DMS53 (cell line): ENCODE results near the gene CD164.
"Not testable (repeated sequence)": the region's sequence is repeated elsewhere in the genome, so short reads cannot be mapped to it uniquely, and the experiment has no call there.

Source experiments
- DNase-seq: peaks from one replicate; lab custom pipeline; 2025; lab: John Stamatoyannopoulos, UW

CD164 gene

DNA sequence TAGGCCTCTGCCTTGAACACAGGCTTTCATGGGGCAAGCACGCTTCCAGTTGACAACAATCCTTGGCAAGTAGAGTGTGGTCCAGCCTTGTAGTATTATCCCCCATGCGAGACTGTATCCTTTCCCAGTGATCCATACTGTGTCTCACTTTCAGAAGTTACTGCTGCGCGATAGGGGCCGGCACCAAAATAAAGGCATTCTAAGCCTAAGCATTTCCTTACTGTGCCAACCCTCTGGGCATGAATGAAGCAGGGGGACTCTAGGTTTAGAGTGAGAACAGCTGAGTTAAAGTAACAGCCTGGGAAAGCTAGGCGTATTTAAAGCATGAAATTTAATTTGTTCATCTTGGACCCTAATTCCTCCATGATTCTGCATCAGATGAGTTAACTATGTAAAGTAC, 39.4 kb downstream of the CD164 start:
- no peak for DNase-seq

DNA sequence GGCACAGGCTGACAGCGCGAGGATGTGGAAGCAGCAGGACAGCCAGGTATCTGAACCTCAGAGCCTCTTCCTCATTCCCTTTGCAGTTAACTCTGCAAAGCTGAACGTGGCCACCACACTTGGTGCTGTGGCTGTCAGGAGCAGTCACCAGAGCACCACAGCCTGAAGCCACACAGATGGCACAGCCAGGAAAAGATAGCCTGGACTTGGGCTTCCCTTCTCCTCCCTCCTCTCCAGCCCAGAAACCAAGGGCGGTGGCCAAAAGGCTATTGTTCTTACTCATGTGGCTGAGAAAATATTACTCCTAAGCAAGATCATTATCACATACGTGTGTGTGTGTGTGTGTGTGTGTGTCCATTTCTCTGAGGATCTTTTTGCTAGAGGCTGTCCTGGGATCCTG, 39.8 kb downstream of the CD164 start:
- DNase-seq, result no peak

- DNase-seq, result no peak
Measured at GRCh38 chr6:109340811-109341210, 41.5 kb downstream of the CD164 start.

GRCh38 chr6:109339906-109340678, 42.2 kb downstream of the CD164 start:
- DNase-seq, result no peak

GRCh38 chr6:109336221-109336961, 45.9 kb downstream of the CD164 start:
- peak; percentile 84 for DNase-seq

GRCh38 chr6:109333870-109334269, 48.4 kb downstream of the CD164 start:
- not testable (repeated sequence) for DNase-seq

GRCh38 chr6:109332748-109333147, 49.5 kb downstream of the CD164 start:
- peak; percentile 34 for DNase-seq

- no peak for DNase-seq
Measured at GRCh38 chr6:109331081-109331480, 51.2 kb downstream of the CD164 start.

DNA sequence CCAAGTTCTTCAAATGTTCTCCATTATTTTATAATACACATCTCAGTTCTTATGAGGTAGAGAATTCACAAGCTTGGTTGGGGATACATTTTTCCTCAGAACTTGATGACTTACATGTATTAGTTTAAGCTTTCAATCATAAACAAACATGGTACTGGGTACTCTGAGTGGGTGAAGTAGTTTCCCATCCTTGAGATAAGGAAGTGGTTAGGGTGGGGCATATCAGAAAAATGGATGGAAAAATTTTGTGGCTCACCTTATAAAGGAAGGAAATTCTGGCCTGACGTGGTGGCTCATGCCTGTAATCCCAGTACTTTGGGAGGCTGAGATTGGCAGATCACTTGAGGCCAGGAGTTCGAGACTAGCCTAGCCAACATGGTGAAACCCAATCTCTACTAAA, 52.0 kb downstream of the CD164 start:
- no peak for DNase-seq

DNA sequence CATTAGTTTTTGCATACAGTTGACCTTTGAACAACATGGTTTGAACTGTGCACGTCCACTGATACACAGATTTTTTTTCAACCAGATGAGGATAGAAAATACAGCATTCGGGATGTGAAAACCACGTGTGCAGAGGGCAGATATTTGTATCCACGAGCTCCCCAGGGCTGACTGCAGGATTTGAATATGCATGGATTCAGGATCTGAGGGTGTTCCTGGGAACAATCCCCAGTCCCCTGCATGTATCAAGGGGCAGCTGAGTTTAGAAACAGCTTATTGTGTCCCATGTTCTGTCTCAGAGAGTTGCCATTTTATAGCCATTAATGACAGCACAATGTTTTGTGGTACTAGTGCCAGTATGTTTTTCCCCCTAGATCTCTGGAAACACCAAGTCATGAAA, 53.6 kb downstream of the CD164 start:
- no peak for DNase-seq

DNA sequence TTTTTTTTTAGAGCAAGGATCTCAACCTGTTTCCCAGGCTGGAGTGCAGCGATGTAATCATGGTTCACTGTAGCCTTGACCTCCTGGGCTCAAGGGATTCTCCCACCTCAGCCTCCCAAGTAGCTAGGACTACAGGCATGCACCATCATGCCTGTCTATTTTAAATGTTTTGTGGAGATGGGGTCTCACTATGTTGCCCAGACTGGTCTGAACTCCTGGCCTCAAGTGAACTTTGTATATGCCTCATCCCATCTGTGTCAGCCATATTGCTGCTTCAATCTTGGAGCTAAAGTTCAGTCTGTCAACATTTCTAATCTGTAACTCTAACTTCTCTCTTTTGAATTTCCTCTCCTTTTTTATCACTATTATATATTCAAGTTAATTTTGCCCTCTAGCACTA, 54.3 kb downstream of the CD164 start:
- DNase-seq, result no peak

GRCh38 chr6:109327491-109327890, 54.8 kb downstream of the CD164 start:
- DNase-seq, result no peak

DNA sequence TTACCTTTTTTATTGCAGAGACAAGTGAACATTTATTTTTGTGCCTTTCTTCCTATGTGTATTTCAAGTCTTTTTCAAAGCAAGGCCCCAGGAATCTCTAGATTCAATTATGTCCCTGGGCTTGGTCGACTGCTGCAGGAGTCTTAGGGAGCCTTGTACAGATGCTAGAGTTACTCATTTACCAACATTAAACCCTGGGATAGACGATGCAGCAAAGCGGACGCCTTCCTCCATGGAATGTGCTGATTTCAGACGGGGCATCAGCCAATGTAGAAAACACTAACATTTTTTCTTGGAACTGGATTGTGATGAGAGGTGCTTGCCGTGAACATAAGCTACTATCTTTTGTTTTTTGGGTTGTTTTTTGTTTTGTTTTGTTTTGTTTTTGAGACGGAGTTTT, 55.9 kb downstream of the CD164 start:
- DNase-seq, result no peak

GRCh38 chr6:109325400-109325801, 56.9 kb downstream of the CD164 start:
- no peak for DNase-seq

DNA sequence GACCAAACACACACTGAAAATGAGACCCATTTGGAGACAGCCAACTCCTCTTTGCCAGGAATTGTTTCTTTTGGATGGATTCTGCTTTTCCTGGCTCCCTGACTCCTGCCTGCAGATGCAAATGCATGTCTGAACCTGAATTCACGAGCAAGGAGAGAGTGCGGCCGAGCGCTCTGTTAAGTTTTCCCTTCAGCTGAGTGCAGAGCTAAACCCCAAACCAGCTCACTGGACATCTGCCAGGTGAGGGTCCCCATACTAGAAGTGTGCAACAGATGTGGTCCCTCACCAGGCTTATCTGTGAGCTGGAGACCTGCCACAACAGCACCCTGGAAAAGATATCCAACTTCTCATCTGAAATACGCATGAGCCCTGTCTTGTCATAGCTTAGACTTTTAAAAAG, 59.0 kb downstream of the CD164 start:
- no peak for DNase-seq

DNA sequence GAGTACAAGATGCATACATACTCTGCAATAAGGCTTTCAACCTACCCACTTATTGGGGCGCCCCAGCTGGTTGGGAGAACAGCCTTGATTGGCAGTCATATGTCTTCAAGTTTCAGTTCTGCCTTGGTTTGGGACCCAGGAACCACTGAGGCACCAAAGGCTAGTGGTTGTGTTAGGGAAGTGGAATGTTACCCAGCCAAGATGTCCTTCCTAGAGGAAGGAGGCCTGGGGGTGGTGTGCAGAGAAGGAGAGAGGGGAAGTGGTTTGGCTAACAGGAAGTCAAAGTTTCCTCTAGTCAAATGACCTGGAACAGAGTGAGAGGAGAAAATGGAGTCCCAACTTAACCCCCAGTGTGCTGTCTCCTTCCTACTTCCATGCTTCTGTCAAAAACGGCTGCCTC, 59.4 kb downstream of the CD164 start:
- DNase-seq, result no peak

DNA sequence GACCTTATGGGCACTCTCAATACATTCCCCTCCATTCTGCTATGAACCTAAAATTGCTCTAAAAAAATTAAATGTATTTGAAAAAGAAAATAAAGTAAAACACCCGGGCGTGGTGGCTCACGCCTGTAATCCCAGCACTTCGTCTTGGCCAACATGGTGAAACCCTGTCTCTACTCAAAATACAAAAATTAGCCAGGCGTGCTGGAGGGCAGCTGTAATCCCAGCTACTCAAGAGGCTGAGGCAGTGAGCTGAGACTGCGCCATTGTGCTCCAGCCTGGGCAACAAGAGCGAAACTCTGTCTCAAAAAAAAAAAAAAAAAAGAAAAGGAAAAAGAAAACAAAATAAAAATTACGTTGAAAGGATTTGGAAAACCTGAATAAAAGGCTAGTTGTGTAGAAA, 60.5 kb downstream of the CD164 start:
- DNase-seq, result no peak

DNA sequence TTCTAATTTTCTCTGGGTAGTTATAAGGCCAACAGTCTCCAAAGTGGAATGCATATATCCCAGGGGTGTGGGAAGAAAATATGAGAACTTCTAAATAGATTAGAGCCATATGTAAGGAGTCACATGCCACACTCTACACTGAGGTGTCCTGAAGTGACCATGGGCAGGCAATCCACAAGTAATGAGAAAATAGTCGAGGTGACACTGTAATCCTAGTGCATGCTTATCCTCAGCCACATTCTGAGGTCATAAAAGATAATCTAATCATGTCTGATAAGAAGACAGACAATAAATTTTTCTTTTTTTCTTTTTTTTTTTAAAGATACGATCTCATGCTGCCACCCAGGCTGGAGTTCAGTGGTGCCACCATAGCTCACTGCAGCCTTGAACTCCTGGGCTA, 62.2 kb downstream of the CD164 start:
- no peak for DNase-seq

DNA sequence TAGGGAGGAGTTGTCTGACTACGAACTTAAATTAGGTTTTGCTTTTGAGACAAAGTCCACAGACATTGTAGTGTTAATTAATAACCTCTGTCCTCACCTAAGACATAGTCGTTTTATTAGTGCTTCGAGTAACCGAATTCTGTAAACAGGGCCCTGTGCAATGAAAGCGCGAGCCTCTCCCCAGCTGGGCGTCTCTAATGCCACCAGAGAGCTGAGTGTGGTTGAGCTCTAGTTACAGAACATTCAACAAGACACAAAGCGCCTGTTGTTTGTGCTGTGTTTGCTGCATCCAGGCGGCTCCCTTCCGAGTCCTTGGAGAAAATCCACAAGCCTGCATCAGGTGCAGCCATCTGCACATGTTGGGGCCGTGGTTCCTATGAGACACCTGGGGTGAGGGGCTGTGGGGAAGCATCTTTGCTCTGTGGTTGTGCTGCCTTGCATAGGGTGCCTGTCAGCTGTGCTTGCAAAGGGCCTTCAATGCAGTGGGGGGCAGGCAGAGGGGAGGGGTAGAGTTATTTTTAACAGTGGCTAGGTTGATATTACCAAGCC, 63.9 kb downstream of the CD164 start:
- no peak for DNase-seq

- DNase-seq, result no peak
Measured at GRCh38 chr6:109316909-109317308, 65.4 kb downstream of the CD164 start.
